GM19452 (cell line): Measurements from ENCODE around the gene ALKBH6.

Source experiments
- ATAC-seq: cut with Tn5 transposase; IDR thresholded peaks from one replicate; pipeline ENCODE4 v1.9.1; 2021; ENCODE audit not compliant: unreplicated experiment

The ALKBH6 gene

DNA sequence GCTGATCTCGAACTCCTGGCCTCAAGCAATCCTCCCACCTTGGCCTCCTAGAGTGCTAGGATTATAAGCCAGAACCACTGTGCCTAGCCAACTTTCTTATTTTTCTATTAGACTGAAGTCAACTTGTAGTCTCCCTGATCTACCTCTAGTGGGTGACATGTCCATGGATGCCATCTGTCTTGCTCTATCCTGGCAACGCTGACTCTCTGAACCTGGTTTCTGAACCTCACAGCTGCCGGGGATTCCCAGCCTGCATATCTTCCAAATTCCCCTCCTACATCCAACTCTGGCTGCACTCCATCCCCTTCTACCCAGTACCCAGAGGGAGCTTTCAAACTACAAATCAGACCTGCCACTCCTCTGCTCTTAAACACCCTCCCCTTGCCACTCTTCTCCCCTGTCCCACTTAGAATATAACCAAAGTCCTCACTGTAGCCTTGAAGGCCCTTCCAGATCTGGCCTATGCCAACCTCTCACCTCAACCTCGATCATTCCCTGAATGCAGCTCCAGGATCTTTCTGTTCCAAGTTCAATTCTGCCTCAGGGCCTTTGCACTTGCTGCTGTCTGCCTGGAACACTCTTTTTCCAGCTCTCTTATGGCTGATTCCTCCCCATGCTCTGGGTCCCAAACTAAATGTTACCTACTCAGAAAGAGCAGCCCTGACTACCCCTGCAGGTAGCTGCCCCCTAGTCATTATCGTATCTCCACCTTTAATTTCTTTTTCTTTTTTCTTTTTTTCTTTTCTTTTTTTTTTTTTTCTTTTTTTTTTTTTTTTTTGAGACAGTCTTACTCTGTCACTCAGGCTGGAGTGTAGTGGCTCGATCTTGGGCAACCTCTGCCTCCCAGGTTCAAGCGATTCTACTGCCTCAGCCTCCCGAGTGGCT is 16.5 kb upstream of the ALKBH6 start:
- ATAC-seq, result no peak

DNA sequence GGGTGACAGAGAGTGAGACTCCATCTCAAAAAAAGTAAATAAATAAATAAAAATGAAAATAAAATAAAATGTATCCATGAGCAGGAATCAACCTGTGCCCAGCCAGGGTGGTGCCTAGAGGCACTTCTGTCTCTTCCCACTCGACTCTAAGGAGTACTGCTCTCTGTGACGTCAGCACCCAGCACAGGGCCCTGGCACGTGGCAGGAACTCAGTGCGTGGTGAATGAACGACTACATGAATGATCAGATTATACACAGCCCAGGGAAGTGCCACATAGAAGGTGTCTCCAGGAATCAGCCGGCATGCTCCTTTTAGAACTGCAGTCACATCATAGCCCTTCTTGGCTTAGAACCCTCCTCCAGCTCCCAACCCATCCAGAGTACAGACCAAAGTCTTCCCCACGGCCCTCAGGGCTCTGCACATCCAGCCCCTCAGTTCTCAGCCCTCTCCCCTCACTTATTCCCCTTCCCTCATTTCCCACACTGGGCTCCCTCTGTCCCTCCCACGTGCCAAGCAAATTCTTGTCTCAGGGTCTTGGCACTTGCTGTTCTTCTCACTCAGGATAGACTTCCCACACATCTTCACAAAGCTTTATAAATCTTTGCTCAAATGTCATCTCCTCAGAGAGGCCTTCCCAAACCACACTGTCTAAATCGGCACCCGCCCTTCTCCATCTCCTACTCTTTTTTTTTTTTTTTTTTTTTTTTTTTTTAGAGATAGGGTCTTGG is 14.5 kb upstream of the ALKBH6 start:
- ATAC-seq, result no peak

DNA sequence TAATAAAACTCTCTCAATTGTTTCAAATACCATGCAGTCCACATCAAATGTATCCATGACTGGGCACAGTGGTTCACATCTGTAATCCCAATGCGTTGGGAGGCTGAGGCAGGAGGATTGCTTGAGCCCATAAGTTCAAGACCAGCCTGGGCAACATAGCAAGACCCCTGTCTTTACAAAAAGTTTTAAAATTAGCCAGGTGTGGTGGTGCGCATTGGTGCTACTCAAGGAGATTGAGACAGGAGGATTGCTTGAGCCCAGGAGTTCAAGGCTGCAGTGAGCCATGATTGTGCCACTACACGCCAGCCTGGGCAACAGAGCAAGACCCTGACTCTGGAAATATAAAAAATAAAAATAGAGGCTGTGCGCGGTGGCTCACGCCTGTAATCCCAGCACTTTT is 13.7 kb upstream of the ALKBH6 start:
- no peak for ATAC-seq

DNA sequence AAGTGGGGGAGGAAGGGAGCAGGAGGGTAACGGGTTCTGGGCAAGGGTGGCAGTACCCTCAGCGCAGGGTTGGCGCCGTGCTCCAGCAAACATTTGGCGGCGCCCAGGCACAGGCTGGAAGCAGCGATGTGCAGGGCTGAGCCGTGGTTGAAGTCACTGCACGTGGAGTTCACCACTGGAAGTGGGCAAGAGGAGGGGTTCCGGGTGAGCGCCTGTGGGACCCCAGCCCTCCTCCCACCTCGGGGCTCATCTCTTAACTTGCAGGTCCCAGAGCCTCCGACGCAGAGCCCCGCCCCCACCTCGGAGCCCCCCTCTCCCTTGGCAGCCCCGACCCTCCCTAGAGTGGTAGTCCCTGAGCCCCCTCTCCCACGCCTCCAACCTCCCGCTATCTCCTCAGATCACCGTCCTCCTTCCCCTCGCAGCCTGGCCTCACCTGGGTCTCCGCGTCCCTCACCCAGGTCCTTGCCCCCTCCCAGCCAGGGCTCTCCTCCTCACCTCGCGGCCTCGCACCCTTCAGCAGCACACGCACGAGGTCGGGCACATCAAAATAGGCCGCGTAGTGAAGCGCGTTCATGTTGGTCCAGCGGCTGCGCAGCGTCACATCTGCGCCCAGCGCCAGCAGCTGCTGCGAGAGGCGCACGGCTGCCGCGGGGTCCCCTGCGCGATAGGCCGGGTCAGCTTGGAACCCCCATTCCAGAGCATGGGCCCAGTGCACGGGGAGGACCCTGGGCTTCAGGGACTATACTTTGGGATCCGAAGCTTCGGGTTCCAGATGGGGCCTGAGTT is 12.3 kb upstream of the ALKBH6 start:
- no peak for ATAC-seq

DNA sequence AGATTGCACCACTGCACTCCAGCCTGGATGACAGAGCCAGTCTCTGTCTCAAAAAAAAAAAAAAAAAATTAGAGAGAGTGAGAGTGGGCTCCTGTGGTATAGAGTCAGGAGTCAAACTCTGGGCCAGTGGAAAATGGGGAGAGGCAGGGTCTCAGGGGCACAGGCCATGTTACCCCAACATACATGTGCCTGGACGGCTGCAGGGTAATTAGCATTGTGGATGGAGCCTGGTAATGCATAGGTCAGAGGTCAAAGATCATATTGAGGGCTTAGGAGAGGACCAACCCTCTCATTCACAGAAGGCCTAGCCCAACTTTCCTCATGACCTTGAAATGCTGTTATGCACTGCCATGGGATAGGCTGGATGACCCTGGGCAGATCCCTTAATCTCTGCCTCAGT is 11.5 kb upstream of the ALKBH6 start:
- ATAC-seq, result no peak

DNA sequence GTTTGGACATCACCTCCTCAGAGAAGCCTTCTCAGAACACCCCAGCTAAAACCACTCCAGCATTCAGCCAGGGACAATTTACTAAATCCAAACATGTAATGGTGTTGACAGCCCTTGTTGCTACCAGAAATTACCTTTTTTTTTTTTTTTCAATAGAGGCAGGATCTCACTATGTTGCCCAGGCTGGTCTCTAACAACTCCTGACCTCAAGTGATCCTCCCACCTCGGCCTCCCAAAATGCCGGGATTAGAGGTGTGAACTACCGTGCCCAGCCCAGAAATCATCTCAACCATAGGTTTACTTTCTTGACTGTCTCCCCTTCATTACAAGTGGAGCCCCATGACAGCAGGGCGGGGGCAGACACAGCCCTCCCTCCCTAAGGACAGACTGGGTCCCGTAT is 9.4 kb upstream of the ALKBH6 start:
- no peak for ATAC-seq

DNA sequence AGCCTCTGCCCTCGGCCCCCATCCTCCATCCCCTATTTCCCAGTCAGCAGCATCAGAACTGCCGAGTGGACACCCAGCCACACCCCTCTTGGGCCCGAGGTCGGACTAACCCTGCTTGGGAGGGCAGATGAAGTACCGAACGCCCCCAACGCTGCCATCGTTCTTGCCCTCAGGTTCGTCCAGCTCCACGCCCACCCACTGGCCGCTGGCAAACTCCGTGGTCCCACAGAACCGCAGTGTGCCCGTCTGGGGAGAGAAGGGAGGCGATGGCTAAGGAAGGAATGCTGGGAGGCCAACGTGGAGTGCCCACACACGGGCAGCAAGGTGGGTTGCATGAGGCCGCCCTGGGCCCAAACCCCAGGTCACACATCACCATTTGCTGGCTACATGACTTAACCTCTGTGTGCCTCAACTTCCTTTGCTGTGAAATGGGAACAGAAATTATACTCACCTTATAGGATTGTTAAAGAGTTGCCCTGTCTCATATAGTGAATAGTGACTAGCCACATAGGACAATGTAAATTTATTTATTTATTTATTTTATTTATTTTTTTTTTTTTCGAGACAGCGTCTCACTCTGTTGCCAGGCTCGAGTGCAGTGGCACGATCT is 5.2 kb upstream of the ALKBH6 start:
- ATAC-seq, result no peak

DNA sequence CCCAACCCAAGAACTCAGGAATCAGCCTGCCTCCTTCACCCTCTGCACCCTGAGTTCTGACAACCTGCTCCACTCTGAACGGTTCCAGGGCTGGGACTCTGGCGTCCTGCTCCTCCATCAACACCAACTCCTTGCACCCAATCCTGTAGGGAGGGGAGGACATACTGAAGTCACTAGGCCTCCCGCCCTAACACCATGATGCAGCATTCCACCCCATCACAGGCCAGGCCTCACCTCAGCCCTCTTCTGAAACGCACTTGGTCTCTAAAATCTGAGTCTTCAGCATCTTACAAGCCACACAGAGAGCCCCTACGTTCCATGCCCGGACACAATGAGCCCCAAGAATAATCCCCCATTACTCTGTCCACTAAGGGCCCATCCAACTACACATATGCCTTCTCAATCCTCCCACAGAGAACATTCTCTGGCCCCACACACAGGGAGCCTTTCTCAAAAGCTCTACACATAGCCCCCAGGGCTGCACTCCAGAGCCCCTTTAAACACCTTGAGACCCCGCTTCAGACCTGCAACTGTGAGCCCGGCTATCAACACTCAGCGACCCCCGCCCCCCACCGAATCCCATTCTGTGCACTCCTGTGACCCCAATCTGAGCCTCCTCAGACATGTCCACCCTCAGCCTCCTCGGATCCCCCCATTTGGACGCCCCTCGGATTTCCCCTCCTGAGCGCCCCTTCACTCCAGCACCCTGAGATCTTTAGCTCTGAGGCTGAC is 567 bp downstream of the ALKBH6 start:
- ATAC-seq, result no peak

DNA sequence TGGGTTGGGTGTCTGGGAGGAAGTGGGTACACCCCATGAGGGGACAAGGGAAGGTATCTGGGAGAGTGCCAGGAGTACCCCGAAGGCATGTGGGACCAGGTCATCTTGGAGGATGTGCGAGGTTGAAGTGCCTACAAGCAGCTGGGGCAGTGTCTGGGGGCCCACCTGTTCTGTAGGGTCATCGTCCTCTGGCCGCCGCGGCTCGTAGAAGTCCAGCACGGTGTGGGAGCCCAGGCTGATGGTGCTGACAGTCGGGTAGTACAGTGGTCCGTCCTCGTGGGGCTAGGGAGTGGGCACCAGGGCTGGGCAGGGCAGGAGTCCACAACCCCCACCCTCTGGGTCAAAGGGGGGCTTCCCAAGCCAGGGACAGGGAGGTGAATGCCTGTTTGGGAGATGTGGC is 3.6 kb downstream of the ALKBH6 start:
- ATAC-seq, result no peak

DNA sequence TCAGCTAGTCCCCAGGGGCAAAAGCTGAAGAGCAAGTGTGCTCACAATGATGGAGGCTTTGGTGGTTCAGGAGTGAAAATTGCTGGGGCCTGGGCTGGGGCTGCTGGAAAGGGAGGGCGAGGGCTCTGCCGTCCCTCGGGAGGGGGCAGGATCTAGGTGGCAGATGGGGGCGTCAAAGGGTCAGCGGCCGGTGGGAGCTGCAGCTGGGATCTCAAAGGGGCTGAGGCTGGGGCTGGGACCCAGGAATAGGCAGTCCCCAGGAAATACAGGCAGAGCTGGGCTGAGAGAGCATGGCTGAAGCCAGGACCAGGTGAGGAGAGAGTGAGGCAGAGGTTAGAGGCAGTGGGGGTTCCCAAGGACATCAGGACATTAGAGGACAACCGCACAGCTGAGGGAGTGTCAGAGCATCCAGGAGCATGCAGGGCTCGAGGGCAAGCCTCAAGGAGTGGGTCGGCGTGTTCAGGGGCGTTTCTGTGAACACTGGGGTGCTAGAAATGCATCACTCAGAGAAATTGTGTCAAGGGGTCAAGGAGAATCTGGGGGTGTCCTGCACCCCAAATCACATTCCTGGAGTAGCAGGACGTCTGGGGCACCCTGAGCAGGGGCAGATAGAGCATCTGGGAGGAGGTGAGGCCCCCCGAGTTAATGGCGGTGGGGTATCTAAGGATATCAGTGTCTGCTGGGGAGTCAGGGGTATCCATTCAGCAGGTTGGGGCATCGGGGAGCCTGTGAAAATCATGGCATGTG is 4.2 kb downstream of the ALKBH6 start:
- no peak for ATAC-seq

DNA sequence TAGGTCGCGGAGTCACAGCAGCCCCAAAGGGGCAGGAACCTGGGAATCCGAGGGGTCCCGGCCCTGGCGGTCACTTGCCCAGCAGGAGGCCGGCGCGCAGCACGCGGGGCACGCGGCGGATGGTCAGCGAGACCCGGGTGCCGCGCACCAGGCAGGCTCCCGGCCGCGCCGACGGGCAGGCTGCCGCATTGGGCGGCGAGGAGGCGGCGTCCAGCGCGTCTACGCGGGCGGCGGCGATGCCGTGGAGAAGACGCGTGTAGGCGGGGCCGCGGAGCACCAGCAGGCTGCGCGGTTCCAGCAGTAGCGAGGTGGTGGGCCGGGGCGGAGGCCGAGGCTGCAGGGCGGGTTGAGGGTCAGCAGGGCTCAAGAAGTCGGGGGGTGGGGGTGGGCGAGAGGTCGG is 4.8 kb downstream of the ALKBH6 start:
- no peak for ATAC-seq

DNA sequence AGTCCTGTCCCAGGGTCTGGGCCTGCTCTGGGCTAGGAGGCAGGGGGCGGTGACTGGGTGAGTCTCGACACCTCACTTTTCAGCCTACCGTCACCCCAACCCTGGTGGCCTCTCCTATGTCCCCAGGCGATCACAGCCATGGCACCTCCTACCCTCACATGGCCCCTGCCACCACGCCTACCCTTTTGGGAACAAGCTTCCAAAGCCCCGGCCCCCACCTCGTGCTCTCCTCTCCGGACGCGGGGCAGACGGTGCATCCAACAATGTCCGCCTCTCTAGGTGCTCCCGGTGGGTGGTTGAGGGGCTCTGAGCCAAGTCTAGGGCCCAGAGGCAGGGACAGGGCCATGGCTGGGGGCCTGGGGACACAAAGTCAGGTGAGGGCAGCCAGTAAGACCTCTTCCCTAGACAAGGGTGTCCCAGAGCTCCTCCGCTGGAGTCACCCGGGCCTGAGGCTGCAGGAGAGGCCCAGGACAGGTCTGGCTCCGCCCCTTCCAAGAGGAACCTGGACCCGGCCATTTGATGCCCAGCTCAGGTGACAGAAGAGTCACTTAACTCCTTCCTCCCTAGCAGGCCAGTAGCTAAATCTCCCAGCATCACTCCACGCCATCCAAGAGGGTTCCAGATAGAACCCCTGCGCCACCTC is 5.6 kb downstream of the ALKBH6 start, which contains the start of gene SYNE4:
TSS of gene SYNE4 (minus strand) at position 478 of the 643 bp plus-strand sequence. CDS start at position 346, 132 bp downstream.
- no peak for ATAC-seq

DNA sequence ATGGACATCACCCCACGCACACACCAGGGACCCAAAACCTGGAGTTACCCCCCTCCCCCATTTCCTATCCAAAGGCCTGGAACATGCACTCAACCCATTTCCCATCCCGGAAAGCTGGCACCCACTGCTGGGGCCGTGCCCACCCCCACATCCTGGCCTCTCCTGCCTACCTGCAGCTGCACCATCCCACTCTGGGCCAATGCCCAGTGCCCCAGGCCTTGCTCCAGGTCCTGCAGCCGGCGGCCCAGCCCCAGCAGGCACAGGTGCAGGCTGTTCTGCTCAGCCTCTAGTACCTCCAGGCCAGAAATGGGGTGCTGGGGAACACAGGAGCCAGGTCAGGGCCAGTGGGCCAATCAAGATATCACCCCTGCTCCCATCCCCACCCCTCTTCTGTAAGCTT is 7.1 kb downstream of the ALKBH6 start:
- ATAC-seq, result no peak

DNA sequence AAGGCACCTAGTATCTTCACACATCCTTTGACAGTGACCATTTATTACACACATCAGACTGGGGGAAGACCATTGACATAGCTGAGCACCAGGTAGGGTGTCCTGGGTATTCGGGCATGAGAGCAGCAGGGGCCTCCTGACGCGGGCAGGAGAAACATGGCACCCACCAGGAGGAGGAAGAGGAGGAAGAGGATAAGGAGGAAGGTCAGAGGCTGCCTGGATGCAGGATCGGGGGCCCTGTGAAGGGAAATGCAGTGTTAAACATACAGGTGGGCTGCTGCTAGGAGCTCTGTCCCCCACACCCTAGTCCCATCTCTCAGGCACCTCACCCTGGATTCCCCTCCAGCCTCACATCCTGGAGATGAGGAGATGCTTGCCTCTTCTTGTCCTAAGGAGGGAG is 10.7 kb downstream of the ALKBH6 start:
- ATAC-seq, result no peak

DNA sequence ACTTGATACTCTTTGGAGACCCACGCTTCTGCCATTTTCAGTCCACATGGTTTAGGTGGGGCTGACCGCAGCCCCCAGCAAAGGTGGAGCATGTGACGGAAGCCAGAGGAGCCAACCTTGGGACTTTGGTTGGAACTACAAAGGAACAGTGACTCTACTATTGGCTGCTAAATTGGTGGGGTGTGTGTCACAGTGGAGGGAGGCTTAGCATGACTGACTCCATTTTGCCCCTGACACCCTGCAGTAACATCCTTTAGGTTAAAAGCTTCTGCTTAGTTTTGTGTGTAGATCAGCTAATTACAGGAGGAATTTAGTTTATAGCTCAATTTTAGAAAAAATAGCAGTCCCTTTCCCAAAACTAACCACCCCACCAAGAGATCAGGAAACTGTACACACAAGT is 12.4 kb downstream of the ALKBH6 start:
- ATAC-seq, result no peak

DNA sequence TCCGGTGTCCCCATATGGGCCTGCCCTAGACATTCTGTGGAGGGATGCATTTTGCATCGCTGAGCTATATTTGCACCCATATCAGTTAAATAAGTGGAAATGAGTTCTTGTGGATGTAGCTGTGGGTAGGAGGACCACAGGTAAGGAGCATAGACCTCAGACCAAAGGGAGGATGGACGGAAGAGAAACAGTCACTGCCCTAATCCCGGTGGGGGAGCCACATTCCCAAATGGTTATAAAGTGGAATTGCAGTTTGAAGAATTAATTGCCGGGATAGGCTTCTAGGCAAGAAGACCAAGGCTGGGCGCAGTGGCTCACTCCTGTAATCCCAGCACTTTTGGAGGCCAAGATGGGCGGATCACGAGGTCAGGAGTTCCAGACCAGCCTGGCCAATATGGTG is 17.2 kb downstream of the ALKBH6 start:
- no peak for ATAC-seq

DNA sequence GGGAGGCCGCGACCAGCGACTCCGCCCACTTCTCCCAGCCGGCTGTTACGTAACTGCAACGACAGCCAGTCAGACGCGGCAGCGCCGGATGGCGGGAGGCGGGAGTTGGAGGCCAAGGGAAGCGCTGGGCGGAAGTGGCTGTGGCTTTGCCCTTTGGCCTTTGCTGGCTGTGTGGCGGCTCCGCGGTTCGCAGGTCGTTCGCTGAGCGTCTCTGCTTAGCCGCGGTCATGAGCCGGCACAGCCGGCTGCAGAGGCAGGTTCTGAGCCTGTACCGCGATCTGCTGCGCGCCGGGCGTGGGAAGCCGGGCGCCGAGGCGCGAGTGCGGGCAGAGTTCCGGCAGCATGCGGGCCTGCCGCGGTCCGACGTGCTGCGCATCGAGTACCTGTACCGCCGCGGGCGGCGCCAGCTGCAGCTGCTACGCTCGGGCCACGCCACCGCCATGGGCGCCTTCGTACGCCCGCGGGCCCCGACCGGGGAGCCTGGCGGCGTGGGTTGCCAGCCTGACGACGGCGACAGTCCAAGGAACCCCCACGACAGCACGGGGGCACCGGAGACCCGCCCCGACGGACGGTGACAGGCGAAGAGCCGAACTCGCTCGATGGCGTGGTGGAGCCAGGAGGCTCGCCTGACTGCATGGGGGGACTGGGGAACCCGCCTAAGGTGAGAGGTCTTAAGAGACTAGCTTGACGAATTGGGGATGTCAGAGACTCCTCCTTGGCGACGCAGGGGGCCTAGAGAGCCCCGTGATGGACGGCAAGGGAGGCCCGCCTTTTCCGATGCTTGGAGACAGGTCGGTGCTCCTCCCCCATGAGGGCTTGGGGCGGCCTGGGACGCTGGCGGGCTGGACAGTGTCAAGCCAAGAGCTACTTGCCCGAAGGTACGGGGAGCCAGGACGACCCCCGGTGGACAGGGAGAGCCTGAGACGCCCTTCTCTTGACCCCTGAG is 18.7 kb downstream of the ALKBH6 start, which contains the start of gene SDHAF1:
TSS of gene SDHAF1 (plus strand) at position 141 of the 946 bp plus-strand sequence. CDS start at position 228, 87 bp downstream.
- peak; percentile 86 for ATAC-seq
